ENCODE results near the gene RIC8B.

Gene RIC8B

GRCh38 chr12:106868982-106869700 is 94.7 kb downstream of the RIC8B start:
- DNase-seq (ENCODE audit: low read depth in 2 of 2) = no peak

GRCh38 chr12:106870116-106870515 is 95.6 kb downstream of the RIC8B start:
- no peak for DNase-seq (ENCODE audit: low read depth in 2 of 2)

- DNase-seq (ENCODE audit: low read depth in 2 of 2) = no peak
Observed at GRCh38 chr12:106871477-106871876, 97.0 kb downstream of the RIC8B start.

- no peak for DNase-seq (ENCODE audit: low read depth in 2 of 2)
Observed at GRCh38 chr12:106873983-106874382, 99.5 kb downstream of the RIC8B start.

GRCh38 chr12:106878804-106879203 is 104.3 kb downstream of the RIC8B start:
- DNase-seq (ENCODE audit: low read depth in 2 of 2) = no peak

- DNase-seq (ENCODE audit: low read depth in 2 of 2) = no peak
Observed at GRCh38 chr12:106879612-106880011, 105.1 kb downstream of the RIC8B start.

- DNase-seq (ENCODE audit: low read depth in 2 of 2) = no peak
Observed at GRCh38 chr12:106883426-106883825, 108.9 kb downstream of the RIC8B start.

- no peak for DNase-seq (ENCODE audit: low read depth in 2 of 2)
Observed at GRCh38 chr12:106885026-106885425, 110.5 kb downstream of the RIC8B start.

- no peak for DNase-seq (ENCODE audit: low read depth in 2 of 2)
Observed at GRCh38 chr12:106885541-106886249, 111.2 kb downstream of the RIC8B start.

- no peak for DNase-seq (ENCODE audit: low read depth in 2 of 2)
Observed at GRCh38 chr12:106886932-106887331, 112.5 kb downstream of the RIC8B start.

GRCh38 chr12:106888348-106888970 is 114.0 kb downstream of the RIC8B start:
- DNase-seq (ENCODE audit: low read depth in 2 of 2) = no peak

GRCh38 chr12:106889326-106889725 is 114.8 kb downstream of the RIC8B start:
- no peak for DNase-seq (ENCODE audit: low read depth in 2 of 2)

- no peak for DNase-seq (ENCODE audit: low read depth in 2 of 2)
Observed at GRCh38 chr12:106889950-106890626, 115.6 kb downstream of the RIC8B start.

- no peak for DNase-seq (ENCODE audit: low read depth in 2 of 2)
Observed at GRCh38 chr12:106892075-106892474, 117.6 kb downstream of the RIC8B start.

- DNase-seq (ENCODE audit: low read depth in 2 of 2) = no peak
Observed at GRCh38 chr12:106893451-106893850, 119.0 kb downstream of the RIC8B start.

GRCh38 chr12:106894774-106895173 is 120.3 kb downstream of the RIC8B start:
- DNase-seq (ENCODE audit: low read depth in 2 of 2) = no peak

- no peak for DNase-seq (ENCODE audit: low read depth in 2 of 2)
Observed at GRCh38 chr12:106896603-106897002, 122.1 kb downstream of the RIC8B start.

GRCh38 chr12:106897082-106897481 is 122.6 kb downstream of the RIC8B start:
- DNase-seq (ENCODE audit: low read depth in 2 of 2) = no peak

GRCh38 chr12:106897981-106898901 is 123.8 kb downstream of the RIC8B start:
- no peak for DNase-seq (ENCODE audit: low read depth in 2 of 2)

GRCh38 chr12:106900554-106900953 is 126.1 kb downstream of the RIC8B start:
- no peak for DNase-seq (ENCODE audit: low read depth in 2 of 2)

GRCh38 chr12:106901276-106901675 is 126.8 kb downstream of the RIC8B start:
- no peak for DNase-seq (ENCODE audit: low read depth in 2 of 2)
